Measurements from ENCODE around the gene ICAM5. TPM values are rescaled to one million over a fixed set of nuclear protein-coding genes. Genes with fewer than 3 reads are reported as not detected.

ICAM5 gene
- total RNA-seq, 2 experiments from 2014 or later = 5.0 to 5.3 TPM

DNA sequence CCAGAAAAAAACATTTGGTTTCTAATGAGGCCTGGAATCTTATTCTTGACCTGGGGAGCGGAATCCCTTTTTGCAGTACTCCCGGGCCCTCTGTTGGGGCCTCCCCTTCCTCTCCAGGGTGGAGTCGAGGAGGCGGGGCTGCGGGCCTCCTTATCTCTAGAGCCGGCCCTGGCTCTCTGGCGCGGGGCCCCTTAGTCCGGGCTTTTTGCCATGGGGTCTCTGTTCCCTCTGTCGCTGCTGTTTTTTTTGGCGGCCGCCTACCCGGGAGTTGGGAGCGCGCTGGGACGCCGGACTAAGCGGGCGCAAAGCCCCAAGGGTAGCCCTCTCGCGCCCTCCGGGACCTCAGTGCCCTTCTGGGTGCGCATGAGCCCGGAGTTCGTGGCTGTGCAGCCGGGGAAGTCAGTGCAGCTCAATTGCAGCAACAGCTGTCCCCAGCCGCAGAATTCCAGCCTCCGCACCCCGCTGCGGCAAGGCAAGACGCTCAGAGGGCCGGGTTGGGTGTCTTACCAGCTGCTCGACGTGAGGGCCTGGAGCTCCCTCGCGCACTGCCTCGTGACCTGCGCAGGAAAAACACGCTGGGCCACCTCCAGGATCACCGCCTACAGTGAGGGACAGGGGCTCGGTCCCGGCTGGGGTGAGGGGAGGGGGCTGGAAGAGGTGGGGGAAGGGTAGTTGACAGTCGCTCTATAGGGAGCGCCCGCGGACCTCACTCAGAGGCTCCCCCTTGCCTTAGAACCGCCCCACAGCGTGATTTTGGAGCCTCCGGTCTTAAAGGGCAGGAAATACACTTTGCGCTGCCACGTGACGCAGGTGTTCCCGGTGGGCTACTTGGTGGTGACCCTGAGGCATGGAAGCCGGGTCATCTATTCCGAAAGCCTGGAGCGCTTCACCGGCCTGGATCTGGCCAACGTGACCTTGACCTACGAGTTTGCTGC, 2.7 kb upstream of the ICAM5 start, which contains the start of gene ICAM4:
TSS of gene ICAM4 (plus strand) at position 153 of the 935 bp plus-strand sequence. CDS start at position 211, 58 bp downstream.
- H3K9me3 Mint-ChIP-seq = no peaks in the 10 kb centered on the region
- H3K27ac Mint-ChIP-seq = peak within 1 kb of the TSS; percentile 48
- TF ChIP-seq CTCF (IDR thresholded peaks at IDR 0.05) = no peak
- intact Hi-C loops (cut with micrococcal nuclease) = no loop called here
- H3K4me1 Mint-ChIP-seq (ENCODE audit: low read depth) = peaks cover 61% of the 10 kb centered on the region
- peak; percentile 32 for ATAC-seq
- ChIA-PET POLR2A (interaction anchor here (0.5 to 9.2 kb wide), 13 partner anchors 8 to 368 kb away, joined by 3 to 107 read pairs (median 3); partner anchors contain the start of genes ICAM1, RAVER1 and TYK2), CTCF (interaction anchor here (1.2 to 3.5 kb wide), 6 partner anchors 17 to 131 kb away, joined by 4 to 32 read pairs (median 12); partner anchors contain the start of gene ICAM1)
- peak; percentile 71 for DNase-seq
- peak within 1 kb of the TSS; percentile 19 for H3K4me3 Mint-ChIP-seq
- peaks cover 35% of the 10 kb centered on the region for H3K27me3 Mint-ChIP-seq
- peaks cover 34% of the 10 kb centered on the region for H3K36me3 Mint-ChIP-seq (ENCODE audit: low read depth)

DNA sequence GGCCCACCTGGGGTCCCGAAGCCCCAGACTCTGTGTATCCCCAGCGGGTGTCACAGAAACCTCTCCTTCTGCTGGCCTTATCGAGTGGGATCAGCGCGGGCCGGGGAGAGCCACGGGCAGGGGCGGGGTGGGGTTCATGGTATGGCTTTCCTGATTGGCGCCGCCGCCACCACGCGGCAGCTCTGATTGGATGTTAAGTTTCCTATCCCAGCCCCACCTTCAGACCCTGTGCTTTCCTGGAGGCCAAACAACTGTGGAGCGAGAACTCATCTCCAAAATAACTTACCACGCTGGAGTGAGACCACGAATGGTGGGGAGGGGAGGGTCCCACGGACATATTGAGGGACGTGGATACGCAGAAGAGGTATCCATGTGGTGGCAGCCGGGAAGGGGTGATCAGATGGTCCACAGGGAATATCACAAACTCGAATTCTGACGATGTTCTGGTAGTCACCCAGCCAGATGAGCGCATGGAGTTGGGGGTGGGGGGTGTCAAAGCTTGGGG, 1.0 kb upstream of the ICAM5 start:
- Mint-ChIP-seq H3K4me3 (peak overlapping the region; percentile 73), H3K9me3 (no peaks in the 10 kb centered on the region), H3K4me1 (ENCODE audit: low read depth) (peaks cover 75% of the 10 kb centered on the region), H3K27me3 (peaks cover 52% of the 10 kb centered on the region), H3K36me3 (ENCODE audit: low read depth) (peaks cover 28% of the 10 kb centered on the region), H3K27ac (peak overlapping the region; percentile 66)
- intact Hi-C loops (cut with micrococcal nuclease) = no loop called here
- ChIA-PET POLR2A (interaction anchor here (1.1 to 9.2 kb wide), 8 partner anchors 9 to 99 kb away, joined by 3 to 107 read pairs (median 8); partner anchors contain the start of genes FDX2, ICAM1, RAVER1 and TYK2), CTCF (interaction anchor here (1.0 to 3.5 kb wide), 8 partner anchors 19 to 129 kb away, joined by 3 to 32 read pairs (median 4); partner anchors contain the start of genes ICAM1 and S1PR2)
- ATAC-seq (peak; percentile 10), DNase-seq (peak; percentile 66)
- TF ChIP-seq CTCF (IDR thresholded peaks at IDR 0.05) = no peak

GRCh38 chr19:10289167-10289835, 451 bp upstream of the ICAM5 start:
- ChIA-PET CTCF (interaction anchor here (0.6 to 3.5 kb wide), 13 partner anchors 15 to 411 kb away, joined by 3 to 32 read pairs (median 4); partner anchors contain the start of genes ICAM1 and S1PR2), POLR2A (interaction anchor here (0.8 to 9.2 kb wide), 11 partner anchors 10 to 99 kb away, joined by 3 to 107 read pairs (median 8); partner anchors contain the start of genes FDX2, ICAM1, RAVER1 and TYK2)
- Mint-ChIP-seq H3K9me3 (no peaks in the 10 kb centered on the region), H3K27ac (peak overlapping the region; percentile 75), H3K4me1 (ENCODE audit: low read depth) (peaks cover 75% of the 10 kb centered on the region), H3K27me3 (peaks cover 58% of the 10 kb centered on the region), H3K4me3 (peak overlapping the region; percentile 73), H3K36me3 (ENCODE audit: low read depth) (peaks cover 23% of the 10 kb centered on the region)
- TF ChIP-seq CTCF (IDR thresholded peaks at IDR 0.05) = no peak
- intact Hi-C loops (cut with micrococcal nuclease) = no loop called here
- DNase-seq (peak; percentile 88), ATAC-seq (peak; percentile 57)

DNA sequence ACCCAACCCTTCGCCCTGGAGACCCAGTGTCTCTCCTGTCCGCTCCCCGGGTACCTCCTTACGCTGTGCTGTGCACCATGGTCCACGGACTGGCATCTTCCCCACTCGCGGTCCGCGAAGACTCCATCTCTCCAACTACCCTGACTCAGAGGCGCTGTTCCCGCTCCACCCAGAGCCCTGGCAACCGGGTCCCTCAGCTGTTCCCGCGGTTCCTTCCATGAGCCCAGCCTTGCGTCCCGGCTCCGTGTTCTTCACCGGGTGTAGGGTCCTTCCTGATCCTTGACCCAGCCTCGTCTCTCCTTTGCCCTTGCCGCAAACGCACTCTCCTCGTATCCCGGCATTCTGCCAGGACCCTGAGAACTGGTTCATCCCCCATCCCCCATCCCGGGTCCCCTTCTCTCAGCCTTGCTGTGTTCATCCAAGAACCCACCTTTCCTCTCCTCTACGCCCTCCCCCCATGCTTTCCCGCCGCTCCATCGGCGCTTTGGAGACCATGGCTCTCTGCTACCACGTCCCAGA, 664 bp downstream of the ICAM5 start:
- Mint-ChIP-seq H3K4me1 (ENCODE audit: low read depth) (peaks cover 73% of the 10 kb centered on the region), H3K36me3 (ENCODE audit: low read depth) (peaks cover 11% of the 10 kb centered on the region), H3K9me3 (no peaks in the 10 kb centered on the region), H3K27me3 (peaks cover 66% of the 10 kb centered on the region), H3K27ac (no peak overlapping the region), H3K4me3 (peak overlapping the region; percentile 73)
- ATAC-seq (no peak), DNase-seq (peak; percentile 31)
- ChIA-PET POLR2A (interaction anchor here (0.8 to 9.2 kb wide), 6 partner anchors 11 to 32 kb away, joined by 3 to 107 read pairs (median 6); partner anchors contain the start of gene ICAM1), CTCF (interaction anchor here (1.0 to 3.5 kb wide), 10 partner anchors 20 to 131 kb away, joined by 3 to 32 read pairs (median 4); partner anchors contain the start of gene ICAM1)
- intact Hi-C loops (cut with micrococcal nuclease) = no loop called here
- TF ChIP-seq CTCF (IDR thresholded peaks at IDR 0.05) = no peak

Data from activated CD8-positive, alpha-beta T cell treated with anti-CD3 and anti-CD28 coated beads for 36 hours (primary cell).